SU-DHL-6 (cell line): Measurements from ENCODE around the gene RRP12.

Experiments used
- CTCF ChIP-seq: fragments of 200-600 bp; sonication (generic); IDR thresholded peaks from one replicate; pipeline ENCODE4 v1.5.1; 2017; ENCODE audit warnings: antibody characterized with exemption, mild to moderate bottlenecking, low read length, moderate library complexity; ENCODE audit not compliant: insufficient read depth, poor library complexity, severe bottlenecking
- EZH2phosphoT487 ChIP-seq: fragments of 200-600 bp; sonication (generic), shearing (Covaris generic); conservative IDR thresholded peaks from 2 replicates; pipeline ENCODE4 v1.6.1; 2018; ENCODE audit warnings: mild to moderate bottlenecking, antibody characterized with exemption, low read length, moderate library complexity, mixed read lengths

GRCh38 chr10:97384156-97384555 is 17.0 kb downstream of the RRP12 start:
- TF ChIP-seq CTCF = no peak
- no peak for TF ChIP-seq EZH2phosphoT487
